AG09309 (cell line): ENCODE data around the gene HFM1.
"Not testable (repeated sequence)": the region's sequence is repeated elsewhere in the genome, so short reads cannot be mapped to it uniquely, and the experiment has no call there.

ENCODE experiments used
- DNase-seq: peaks from one replicate; pipeline ENCODE4 v3.0.0-alpha.2; 2010; ENCODE audit warnings: low read depth
- H3K4me3 ChIP-seq: 2 replicates; pipeline ENCODE4 v1.5.1; 2011; ENCODE audit warnings: mild to moderate bottlenecking, low read depth, low read length, moderate library complexity; ENCODE audit not compliant: control insufficient read depth
- TF ChIP-seq, protein P1 (sequence below): IDR thresholded peaks from 2 replicates; pipeline ENCODE4 v1.5.1; 2011; ENCODE audit warnings: mild to moderate bottlenecking, low read depth, low read length, inconsistent platforms; ENCODE audit not compliant: insufficient read depth, control insufficient read depth; ENCODE audit errors: missing control alignments

The HFM1 gene

DNA sequence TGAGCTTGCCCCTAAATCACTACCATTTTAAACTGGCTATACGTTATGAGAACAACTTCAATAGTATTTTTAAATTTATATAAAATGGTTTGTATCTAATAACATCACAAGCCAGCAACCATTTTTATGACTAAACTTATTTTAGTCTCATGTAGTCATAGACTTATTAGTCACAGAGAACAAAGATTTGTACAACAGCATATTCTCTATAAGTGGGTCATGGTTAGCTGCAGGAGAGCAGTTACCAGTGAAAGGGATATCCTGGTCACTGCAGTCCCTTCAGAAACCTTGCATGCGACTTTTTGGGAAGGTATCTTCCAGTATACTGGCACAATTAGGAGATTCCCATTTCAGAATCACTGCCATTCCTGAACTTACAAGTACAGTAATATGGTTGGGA is 90.0 kb downstream of the HFM1 start:
- no peak overlapping the region for H3K4me3 ChIP-seq
- TF ChIP-seq, protein P1, sequence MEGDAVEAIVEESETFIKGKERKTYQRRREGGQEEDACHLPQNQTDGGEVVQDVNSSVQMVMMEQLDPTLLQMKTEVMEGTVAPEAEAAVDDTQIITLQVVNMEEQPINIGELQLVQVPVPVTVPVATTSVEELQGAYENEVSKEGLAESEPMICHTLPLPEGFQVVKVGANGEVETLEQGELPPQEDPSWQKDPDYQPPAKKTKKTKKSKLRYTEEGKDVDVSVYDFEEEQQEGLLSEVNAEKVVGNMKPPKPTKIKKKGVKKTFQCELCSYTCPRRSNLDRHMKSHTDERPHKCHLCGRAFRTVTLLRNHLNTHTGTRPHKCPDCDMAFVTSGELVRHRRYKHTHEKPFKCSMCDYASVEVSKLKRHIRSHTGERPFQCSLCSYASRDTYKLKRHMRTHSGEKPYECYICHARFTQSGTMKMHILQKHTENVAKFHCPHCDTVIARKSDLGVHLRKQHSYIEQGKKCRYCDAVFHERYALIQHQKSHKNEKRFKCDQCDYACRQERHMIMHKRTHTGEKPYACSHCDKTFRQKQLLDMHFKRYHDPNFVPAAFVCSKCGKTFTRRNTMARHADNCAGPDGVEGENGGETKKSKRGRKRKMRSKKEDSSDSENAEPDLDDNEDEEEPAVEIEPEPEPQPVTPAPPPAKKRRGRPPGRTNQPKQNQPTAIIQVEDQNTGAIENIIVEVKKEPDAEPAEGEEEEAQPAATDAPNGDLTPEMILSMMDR: no peak
- DNase-seq: no peak

DNA sequence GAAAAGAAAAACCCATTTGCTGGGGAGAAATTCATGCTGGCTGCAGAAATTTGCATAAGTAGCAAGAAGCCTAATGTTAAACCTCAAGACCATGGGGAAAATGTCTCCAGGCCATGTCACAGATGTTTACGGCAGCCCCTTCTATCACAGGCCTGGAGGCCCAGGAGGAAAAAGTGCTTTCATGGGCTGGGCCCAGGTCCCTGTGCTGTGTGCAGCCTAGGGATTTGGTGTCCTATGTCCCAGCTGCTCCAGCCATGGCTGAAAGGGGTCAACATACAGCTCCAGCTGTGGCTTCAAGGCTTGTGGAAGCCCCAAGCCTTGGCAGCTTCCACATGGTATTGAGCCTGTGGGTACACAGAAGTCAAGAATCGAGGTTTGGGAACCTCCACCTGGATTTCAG is 93.0 kb downstream of the HFM1 start:
- DNase-seq: no peak
- no peak overlapping the region for H3K4me3 ChIP-seq
- TF ChIP-seq, protein P1: no peak

DNA sequence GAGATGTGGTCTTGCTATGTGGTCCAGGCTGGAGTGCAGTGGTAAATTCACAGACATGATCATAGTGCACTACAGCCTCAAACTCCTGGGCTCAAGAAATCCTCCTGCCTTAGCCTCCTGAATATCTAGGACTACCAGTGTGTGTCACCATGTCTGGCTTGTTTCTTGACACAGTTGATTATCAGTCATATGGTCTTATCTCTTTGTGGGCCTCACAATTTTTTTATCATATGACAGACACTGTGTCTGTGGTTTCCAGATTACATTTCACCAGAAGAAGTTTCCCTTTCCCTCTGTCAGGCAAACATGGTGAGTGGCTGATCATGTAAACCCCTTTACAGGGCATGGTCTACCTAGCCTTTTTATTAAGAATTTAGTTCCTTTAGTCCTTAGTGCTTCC is 96.1 kb downstream of the HFM1 start:
- TF ChIP-seq, protein P1: no peak
- DNase-seq: no peak
- H3K4me3 ChIP-seq: no peak overlapping the region

DNA sequence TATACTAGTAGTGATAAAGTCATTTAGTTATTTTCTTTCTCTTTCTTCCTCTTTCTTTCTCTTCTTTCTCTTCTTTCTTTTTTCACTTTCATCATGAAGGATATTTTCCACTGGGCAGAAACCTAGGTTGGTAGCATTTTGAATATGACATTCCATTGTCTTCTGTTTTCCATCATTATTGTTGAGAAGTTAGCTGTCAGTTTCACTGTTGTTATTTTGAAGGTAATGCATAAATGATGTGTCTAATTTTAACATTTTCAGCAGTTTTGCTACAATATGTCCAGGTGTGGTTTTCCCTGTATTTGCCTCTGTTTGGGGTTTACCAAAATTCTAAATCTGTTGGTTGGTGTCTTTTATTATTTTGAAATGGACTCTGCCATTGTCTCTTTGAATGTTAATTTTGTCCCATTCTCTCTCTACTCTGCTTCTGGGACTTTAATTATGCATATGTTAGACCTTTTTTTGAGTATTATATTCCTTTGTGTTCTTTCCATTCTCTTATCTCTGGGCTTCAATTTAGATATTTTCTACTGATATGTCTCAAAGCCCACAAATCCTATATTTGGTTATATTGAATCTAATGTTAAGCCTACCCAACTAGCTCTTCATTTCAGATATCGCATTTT is 96.7 kb downstream of the HFM1 start:
- TF ChIP-seq, protein P1: no peak
- DNase-seq: no peak
- H3K4me3 ChIP-seq: no peak overlapping the region

DNA sequence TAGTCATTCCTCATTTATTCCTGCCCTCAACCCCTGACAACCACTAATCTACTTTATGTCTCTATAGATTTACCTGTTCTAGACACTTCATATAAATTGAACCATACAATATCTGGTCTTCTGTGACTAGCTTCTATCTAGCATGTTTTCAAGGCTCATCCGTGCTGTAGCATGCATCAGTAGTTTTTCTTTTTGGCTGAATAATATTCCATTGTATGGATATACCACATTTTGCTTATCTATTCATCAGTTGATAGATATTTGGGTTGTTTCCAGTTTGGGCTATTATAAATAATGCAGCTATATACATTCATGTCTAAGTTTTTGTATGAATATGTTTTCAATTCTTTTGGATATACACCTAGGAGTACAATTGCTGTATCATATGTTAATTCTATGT is 101.5 kb downstream of the HFM1 start:
- no peak for DNase-seq
- TF ChIP-seq, protein P1: no peak

DNA sequence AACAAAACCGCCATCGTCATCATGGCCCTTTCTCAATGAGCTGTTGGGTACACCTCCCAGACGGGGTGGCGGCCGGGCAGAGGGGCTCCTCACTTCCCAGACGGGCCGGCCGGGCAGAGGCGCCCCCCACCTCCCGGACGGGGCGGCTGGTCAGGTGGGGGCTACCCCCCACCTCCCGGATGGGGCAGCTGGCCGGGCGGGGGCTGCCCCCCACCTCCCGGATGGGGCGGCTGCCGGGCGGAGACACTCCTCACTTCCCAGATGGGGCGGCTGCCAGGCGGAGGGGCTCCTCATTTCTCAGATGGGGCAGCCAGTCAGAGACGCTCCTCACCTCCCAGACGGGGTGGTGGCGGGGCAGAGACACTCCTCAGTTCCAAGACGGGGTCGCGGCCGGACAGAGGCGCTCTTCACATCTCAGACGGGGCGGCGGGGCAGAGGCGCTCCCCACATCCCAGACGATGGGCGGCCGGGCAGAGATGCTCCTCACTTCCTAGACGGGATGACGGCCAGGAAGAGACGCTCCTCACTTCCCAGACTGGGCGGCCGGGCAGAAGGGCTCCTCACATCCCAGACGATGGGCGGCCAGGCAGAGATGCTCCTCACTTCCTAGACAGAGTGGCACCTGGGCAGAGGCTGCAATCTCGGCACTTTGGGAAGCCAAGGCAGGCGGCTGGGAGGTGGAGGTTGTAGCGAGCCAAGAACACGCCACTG is 115.6 kb downstream of the HFM1 start:
- H3K4me3 ChIP-seq, DNase-seq: not testable (repeated sequence)

More for the DNA sequence above, 101.5 kb downstream of the HFM1 start:
- H3K4me3 ChIP-seq: no peak overlapping the region

DNA sequence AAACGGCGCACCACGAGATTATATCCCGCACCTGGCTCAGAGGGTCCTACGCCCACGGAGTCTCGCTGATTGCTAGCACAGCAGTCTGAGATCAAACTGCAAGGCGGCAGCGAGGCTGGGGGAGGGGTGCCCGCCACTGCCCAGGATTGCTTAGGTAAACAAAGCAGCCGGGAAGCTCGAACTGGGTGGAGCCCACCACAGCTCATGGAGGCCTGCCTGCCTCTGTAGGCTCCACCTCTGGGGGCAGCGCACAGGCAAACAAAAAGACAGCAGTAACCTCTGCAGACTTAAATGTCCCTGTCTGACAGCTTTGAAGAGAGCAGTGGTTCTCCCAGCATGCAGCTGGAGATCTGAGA is 117.7 kb downstream of the HFM1 start:
- not testable (repeated sequence) for DNase-seq, H3K4me3 ChIP-seq

DNA sequence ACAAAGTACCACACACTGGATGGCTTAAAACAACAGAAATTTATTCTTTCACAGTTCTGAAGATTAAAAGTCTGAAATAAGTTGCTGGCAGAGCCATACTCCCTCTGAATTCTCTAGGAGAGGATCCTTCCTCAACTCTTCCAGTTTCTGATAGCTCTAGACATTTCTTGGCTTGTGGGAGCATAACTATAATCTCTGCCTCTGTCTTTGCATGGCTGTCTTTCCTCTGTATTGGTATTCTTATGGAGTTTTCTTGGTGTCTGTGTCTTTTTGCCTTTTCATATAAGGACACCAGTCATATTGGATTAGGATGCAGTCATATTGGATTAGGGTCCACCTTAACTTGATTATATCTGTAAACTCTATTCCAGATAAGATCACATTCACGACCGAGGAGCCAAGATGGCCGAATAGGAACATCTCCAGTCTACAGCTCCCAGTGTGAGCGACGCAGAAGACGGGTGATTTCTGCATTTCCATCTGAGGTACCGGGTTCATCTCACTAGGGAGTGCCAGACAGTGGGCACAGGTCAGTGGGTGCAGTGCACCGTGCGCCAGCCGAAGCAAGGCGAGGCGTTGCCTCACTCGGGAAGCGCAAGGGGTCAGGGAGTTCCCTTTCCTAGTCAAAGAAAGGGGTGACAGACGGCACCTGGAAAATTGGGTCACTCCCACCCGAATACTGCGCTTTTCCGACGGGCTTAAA is 118.2 kb downstream of the HFM1 start:
- not testable (repeated sequence) for DNase-seq, H3K4me3 ChIP-seq
